ENCODE measurements around the gene P2RY2. TPM values are rescaled to one million over a fixed set of nuclear protein-coding genes. Genes with fewer than 3 reads are reported as not detected.
"Not testable (repeated sequence)": the region's sequence is repeated elsewhere in the genome, so short reads cannot be mapped to it uniquely, and the experiment has no call there.

Gene P2RY2
- total RNA-seq, 4 donors from 2014 or later = 4.5 to 7.5 (median 6.7) TPM

DNA sequence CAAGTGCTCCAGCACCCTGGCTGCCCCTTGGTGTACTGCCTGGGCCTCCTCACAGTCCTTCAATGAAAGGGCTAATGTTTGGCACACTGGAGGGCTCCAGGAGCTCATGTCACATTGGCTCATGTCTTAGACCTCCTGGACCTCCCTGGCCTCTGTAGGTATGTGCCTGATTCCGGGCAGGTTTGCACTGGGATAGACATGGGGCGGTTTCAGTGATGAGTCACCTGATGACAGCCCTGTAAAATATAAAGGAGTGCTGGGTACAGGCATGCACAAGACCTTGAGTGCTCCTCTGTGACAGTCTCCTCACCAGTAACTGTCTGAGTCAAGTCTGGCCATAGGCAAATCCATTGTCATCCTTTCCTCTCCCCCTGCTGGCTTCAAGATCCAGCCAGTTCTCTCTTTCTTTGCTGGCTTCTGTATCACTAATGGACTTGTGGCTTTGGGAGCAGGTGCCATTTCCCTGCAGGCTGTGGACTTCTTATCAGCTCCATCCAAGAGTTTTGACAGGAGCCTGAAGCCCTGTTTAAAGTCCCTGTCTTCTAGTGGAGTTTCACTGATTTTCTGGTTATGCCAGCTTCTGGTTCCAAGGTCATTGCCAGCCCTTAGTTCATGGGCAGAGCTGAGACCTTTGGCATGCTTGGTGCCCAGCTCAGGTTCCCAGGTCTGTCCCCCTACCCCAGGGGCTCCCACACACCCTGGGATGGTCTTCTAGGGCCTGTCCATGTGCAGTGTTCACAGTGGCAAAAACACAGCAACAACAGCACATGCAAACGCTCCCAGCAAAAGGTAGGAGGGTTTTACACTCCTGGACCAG, 22.7 kb upstream of the P2RY2 start:
- peak overlapping the region in 1 of 4 donors; percentile 42 for H3K27ac ChIP-seq
- 87 to 95% methylated on average over 3 of the region's 3 CpGs for WGBS, 2 donors
- no peak overlapping the region for H3K4me3 ChIP-seq
- TF ChIP-seq, protein P1, sequence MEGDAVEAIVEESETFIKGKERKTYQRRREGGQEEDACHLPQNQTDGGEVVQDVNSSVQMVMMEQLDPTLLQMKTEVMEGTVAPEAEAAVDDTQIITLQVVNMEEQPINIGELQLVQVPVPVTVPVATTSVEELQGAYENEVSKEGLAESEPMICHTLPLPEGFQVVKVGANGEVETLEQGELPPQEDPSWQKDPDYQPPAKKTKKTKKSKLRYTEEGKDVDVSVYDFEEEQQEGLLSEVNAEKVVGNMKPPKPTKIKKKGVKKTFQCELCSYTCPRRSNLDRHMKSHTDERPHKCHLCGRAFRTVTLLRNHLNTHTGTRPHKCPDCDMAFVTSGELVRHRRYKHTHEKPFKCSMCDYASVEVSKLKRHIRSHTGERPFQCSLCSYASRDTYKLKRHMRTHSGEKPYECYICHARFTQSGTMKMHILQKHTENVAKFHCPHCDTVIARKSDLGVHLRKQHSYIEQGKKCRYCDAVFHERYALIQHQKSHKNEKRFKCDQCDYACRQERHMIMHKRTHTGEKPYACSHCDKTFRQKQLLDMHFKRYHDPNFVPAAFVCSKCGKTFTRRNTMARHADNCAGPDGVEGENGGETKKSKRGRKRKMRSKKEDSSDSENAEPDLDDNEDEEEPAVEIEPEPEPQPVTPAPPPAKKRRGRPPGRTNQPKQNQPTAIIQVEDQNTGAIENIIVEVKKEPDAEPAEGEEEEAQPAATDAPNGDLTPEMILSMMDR (IDR thresholded peaks at IDR 0.05) = no peak
- no peak for TF ChIP-seq EP300 (IDR thresholded peaks at IDR 0.05)
- TF ChIP-seq POLR2A (IDR thresholded peaks at IDR 0.05) = no peak
- H3K36me3 ChIP-seq = no peaks in the 10 kb centered on the region
- DNase-seq (ENCODE audit: low spot score in 2 of 2) = no peak
- H3K9me3 ChIP-seq = no peaks in the 10 kb centered on the region
- no peaks in the 10 kb centered on the region for H3K27me3 ChIP-seq
- peaks cover 0 to 2% (median 0%) of the 10 kb centered on the region in 4 donors for H3K4me1 ChIP-seq

DNA sequence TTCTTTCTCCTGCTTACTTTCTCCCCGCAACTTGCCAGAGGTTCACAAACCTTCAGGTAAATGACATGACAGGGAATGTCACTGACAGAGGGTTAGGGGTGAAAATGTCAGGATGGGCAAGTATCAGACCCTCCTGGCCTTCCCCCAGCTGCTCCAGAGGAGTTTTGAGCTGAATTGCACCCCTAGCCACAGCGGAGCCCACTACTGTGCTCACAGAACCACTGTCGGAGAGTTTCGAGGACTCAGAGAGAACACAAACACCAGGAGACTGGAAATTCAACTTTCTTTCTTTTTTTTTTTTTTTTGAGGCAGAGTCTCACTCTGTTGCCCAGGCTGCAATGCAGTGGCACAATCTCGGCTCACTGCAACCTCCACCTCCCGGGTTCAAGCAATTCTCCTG, 21.5 kb upstream of the P2RY2 start:
- Histone ChIP-seq H3K27ac (no peak overlapping the region), H3K9me3 (no peaks in the 10 kb centered on the region), H3K4me1 (peaks cover 0 to 10% (median 0%) of the 10 kb centered on the region in 4 donors), H3K4me3 (no peak overlapping the region), H3K27me3 (no peaks in the 10 kb centered on the region), H3K36me3 (no peaks in the 10 kb centered on the region)
- WGBS, 2 donors = 95 to 96% methylated on average over 6 of the region's 6 CpGs
- DNase-seq (ENCODE audit: low spot score in 2 of 2) = no peak
- TF ChIP-seq, protein P1 (IDR thresholded peaks at IDR 0.05) = no peak
- no peak for TF ChIP-seq POLR2A (IDR thresholded peaks at IDR 0.05)
- no peak for TF ChIP-seq EP300 (IDR thresholded peaks at IDR 0.05)

DNA sequence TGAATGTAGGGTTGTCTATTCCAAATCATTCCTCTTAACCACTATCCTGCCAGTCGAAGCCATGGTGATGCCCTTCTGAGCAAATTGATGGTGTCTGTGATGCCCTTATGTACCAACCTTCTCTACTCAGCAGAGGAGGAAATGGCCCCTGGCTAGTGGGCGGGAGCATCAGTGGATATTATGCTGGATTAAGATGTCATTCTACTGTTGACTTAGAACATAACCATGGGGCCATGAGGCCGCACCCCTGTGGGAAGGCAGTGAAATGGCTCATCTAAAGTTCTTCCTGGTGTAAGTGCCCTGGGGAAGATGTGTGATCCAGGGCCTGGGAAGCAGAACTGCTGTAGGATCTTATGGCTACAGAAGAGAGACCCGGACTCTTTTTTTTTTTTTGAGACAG, 20.7 kb upstream of the P2RY2 start:
- no peak for DNase-seq (ENCODE audit: low spot score in 2 of 2)
- H3K27ac ChIP-seq = no peak overlapping the region
- peaks cover 0 to 14% (median 0%) of the 10 kb centered on the region in 4 donors for H3K4me1 ChIP-seq
- WGBS, 2 donors = 96 to 97% methylated on average over 4 of the region's 4 CpGs
- TF ChIP-seq POLR2A (IDR thresholded peaks at IDR 0.05) (no peak), EP300 (IDR thresholded peaks at IDR 0.05) (no peak)
- TF ChIP-seq, protein P1 (IDR thresholded peaks at IDR 0.05) = no peak
- no peak overlapping the region for H3K4me3 ChIP-seq
- no peaks in the 10 kb centered on the region for H3K27me3 ChIP-seq
- H3K9me3 ChIP-seq = no peaks in the 10 kb centered on the region
- no peaks in the 10 kb centered on the region for H3K36me3 ChIP-seq

DNA sequence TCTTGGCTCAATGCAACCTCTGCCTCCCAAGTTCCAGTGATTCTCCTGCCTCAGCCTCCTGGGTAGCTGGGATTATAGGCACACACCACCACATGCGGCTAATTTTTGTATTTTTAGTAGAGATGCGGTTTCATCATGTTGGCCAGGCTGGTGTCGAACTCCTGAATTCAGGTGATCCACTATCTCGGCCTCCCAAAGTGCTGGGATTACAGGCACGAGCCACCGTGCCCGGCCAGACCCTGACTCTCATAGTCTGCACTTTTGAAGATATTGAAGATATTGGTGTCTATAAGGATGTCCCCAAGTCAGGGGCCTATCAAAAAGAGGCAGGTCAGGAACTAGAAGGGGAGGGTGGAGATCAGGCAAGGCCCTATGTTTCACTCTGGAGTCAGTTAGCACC, 20.3 kb upstream of the P2RY2 start:
- not testable (repeated sequence) for H3K27me3 ChIP-seq; H3K27ac ChIP-seq; H3K4me3 ChIP-seq; DNase-seq (ENCODE audit: low spot score in 2 of 2); H3K36me3 ChIP-seq; H3K9me3 ChIP-seq
- 92 to 97% methylated on average over 7 of the region's 7 CpGs for WGBS, 2 donors
- peaks cover 0 to 14% (median 0%) of the 10 kb centered on the region in 4 donors for H3K4me1 ChIP-seq

DNA sequence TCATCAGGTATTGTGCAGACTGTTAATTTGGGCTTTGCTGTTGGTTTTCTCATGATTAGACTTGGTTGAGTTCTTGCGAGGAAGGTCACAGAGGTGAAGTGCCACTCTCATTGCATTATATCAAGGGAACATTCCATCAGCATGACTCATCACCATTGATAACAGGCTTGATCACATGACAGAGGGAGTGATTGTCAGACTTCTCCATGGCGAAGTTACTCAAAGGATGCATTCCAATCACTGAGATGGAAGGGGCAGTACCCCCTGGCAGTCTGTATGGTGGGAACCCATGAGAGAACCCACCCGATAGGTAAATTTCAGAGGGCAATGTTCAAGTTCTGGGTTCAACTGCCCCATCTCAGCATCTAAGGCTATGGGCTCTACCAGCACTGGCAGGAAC, 19.4 kb upstream of the P2RY2 start:
- Histone ChIP-seq H3K36me3 (no peaks in the 10 kb centered on the region), H3K4me3 (no peak overlapping the region), H3K27ac (no peak overlapping the region), H3K27me3 (no peaks in the 10 kb centered on the region), H3K4me1 (peaks cover 0 to 14% (median 0%) of the 10 kb centered on the region in 4 donors), H3K9me3 (no peaks in the 10 kb centered on the region)
- DNase-seq (ENCODE audit: low spot score in 2 of 2) = no peak
- WGBS, 2 donors = 66 to 67% methylated on average over 3 of the region's 3 CpGs
- TF ChIP-seq EP300 (IDR thresholded peaks at IDR 0.05) = no peak
- TF ChIP-seq, protein P1 (IDR thresholded peaks at IDR 0.05) = no peak
- TF ChIP-seq POLR2A (IDR thresholded peaks at IDR 0.05) = no peak

All from tibial nerve (tissue), 4 donors.